PC-3 (cell line): ENCODE measurements around the gene EXOC6B. TPM values are rescaled to one million over a fixed set of nuclear protein-coding genes. Genes with fewer than 3 reads are reported as not detected.

Experiments
- ATAC-seq: fragments of 200-7000 bp; cut with Tn5 transposase; 2 replicates; pipeline ENCODE4 v1.9.1; 2020; ENCODE audit warnings: mild to moderate bottlenecking, moderate library complexity
- BruUV-seq: library from RNA; stranded (reverse); fragments of 400-500 nt; replicated peaks from 2 replicates; lab custom pipeline; 2021; lab: Mats Ljungman, UMichigan
- CTCF ChIA-PET: fragments of 300-600 bp; sonication (Branson Sonifier 250); formaldehyde crosslinking; loops from one replicate; lab custom pipeline; 2022; ENCODE audit warnings: antibody characterized with exemption; lab: Charles Lee
- POLR2A ChIA-PET: fragments of 300-600 bp; sonication (Branson Sonifier 250); formaldehyde crosslinking; loops from one replicate; lab custom pipeline; 2022; ENCODE audit warnings: antibody characterized with exemption; ENCODE audit not compliant: unreplicated experiment; lab: Charles Lee
- DNase-seq: peaks from one replicate; pipeline ENCODE4 v3.0.0-alpha.2; 2015
- H2AFZ ChIP-seq: fragments of 300-600 bp; sonication (generic); 2 replicates; pipeline ENCODE4 v1.6.0; 2016; ENCODE audit warnings: antibody characterized with exemption, low read length
- H3F3A ChIP-seq: fragments of 300-600 bp; sonication (generic); one replicate; pipeline ENCODE4 v1.6.0; 2017; ENCODE audit warnings: antibody characterized with exemption, low read length, control low read depth, mild to moderate bottlenecking; ENCODE audit not compliant: unreplicated experiment
- H3K27ac ChIP-seq: fragments of 300-600 bp; sonication (generic); 2 replicates; pipeline ENCODE4 v1.5.1; 2016; ENCODE audit warnings: mild to moderate bottlenecking, low read length
- H3K27me3 ChIP-seq: fragments of 300-600 bp; sonication (generic); 2 replicates; pipeline ENCODE4 v1.6.1; 2016; ENCODE audit warnings: low read length, mixed read lengths
- H3K36me3 ChIP-seq: fragments of 300-600 bp; sonication (generic); 2 replicates; pipeline ENCODE4 v1.6.1; 2016; ENCODE audit warnings: low read depth, mixed run types, low read length, mixed read lengths
- H3K4me1 ChIP-seq: fragments of 300-600 bp; sonication (generic); 2 replicates; pipeline ENCODE4 v1.5.1; 2016; ENCODE audit warnings: low read length; ENCODE audit not compliant: insufficient read depth
- H3K4me2 ChIP-seq: fragments of 300-600 bp; sonication (generic); 2 replicates; pipeline ENCODE4 v1.6.0; 2016; ENCODE audit warnings: low read length
- H3K4me3 ChIP-seq: fragments of 300-600 bp; sonication (generic); 2 replicates; pipeline ENCODE4 v1.5.1; 2016; ENCODE audit warnings: mild to moderate bottlenecking, low read length, mixed read lengths
- H3K79me2 ChIP-seq: fragments of 300-600 bp; sonication (generic); 2 replicates; pipeline ENCODE4 v1.6.1; 2017; ENCODE audit warnings: low read length, mixed read lengths
- H3K9ac ChIP-seq: fragments of 300-600 bp; sonication (generic); 2 replicates; pipeline ENCODE4 v1.6.0; 2016; ENCODE audit warnings: mild to moderate bottlenecking, low read length
- H3K9me2 ChIP-seq: fragments of 300-600 bp; sonication (generic); replicated peaks from 2 replicates; pipeline ENCODE4 v1.6.1; 2016; ENCODE audit warnings: mixed run types, low read length, mixed read lengths
- H3K9me3 ChIP-seq: fragments of 300-600 bp; sonication (generic); 2 replicates; pipeline ENCODE4 v1.6.1; 2016; ENCODE audit warnings: low read length, mixed read lengths
- H4K20me1 ChIP-seq: fragments of 300-600 bp; sonication (generic); 2 replicates; pipeline ENCODE4 v1.6.1; 2016; ENCODE audit warnings: low read length, mixed read lengths
- EZH2 ChIP-seq: fragments of 300-600 bp; sonication (generic); IDR thresholded peaks from one replicate; pipeline ENCODE4 v1.6.1; 2017; ENCODE audit warnings: antibody characterized with exemption, mild to moderate bottlenecking, low read length; ENCODE audit not compliant: unreplicated experiment
- EZH2phosphoT487 ChIP-seq: fragments of 300-600 bp; sonication (generic); IDR thresholded peaks from 2 replicates; pipeline ENCODE4 v1.6.1; 2018; ENCODE audit warnings: mild to moderate bottlenecking, antibody characterized with exemption, low read length, borderline replicate concordance
- intact Hi-C: fragments of 100-400 bp; cut with micrococcal nuclease; formaldehyde crosslinking; loops from 2 replicates; pipeline ENCODE4 v1.9.0; 2023
- total RNA-seq: library from RNA; depleted of rRNA; stranded (reverse); fragments of >200 nt; gene quantifications from 2 replicates; pipeline ENCODE4 v1.2.3, GENCODE V29; 2014
- TF ChIP-seq, protein P1 (sequence below): fragments of 300-600 bp; sonication (generic); conservative IDR thresholded peaks from 2 replicates; pipeline ENCODE4 v1.5.1; 2017; ENCODE audit warnings: antibody characterized with exemption, low read depth, mild to moderate bottlenecking, low read length

EXOC6B gene
- total RNA-seq, 1 experiment from 2014 or later, result 13.9 TPM

DNA sequence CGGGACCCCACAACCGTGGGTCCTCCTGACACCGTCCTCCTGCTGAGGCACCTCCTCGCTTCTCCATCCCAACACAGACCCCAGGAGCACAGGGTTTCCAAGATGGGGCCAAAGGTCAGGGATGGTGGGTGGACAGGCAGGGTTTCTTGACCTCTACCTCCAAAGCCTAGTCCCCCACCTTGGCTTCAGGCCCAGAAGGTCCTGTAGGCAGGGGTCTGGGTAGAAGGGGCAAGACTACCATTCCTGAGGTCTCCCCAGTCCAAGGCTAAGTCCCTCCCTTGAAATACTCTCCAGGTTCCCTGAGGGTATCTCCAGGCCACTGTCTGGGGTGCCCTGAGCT lies 685.2 kb downstream of the EXOC6B start:
- Histone ChIP-seq H3K9ac (no peak overlapping the region), H3K36me3 (no peaks in the 10 kb centered on the region), H3K79me2 (no peaks in the 10 kb centered on the region), H3K9me2 (no peaks in the 10 kb centered on the region), H4K20me1 (no peaks in the 10 kb centered on the region), H3F3A (no peaks in the 10 kb centered on the region), H3K27me3 (no peaks in the 10 kb centered on the region), H3K4me3 (no peak overlapping the region), H3K9me3 (no peaks in the 10 kb centered on the region), H3K4me2 (no peak overlapping the region), H3K27ac (no peak overlapping the region), H2AFZ (no peak overlapping the region), H3K4me1 (peaks cover 11% of the 10 kb centered on the region)
- BruUV-seq, result no TSS peak
- DNase-seq, result no peak
- intact Hi-C loops, result no loop called here
- ChIA-PET POLR2A (no interaction called here), CTCF (no interaction called here)
- TF ChIP-seq EZH2phosphoT487 (no peak), EZH2 (no peak)
- TF ChIP-seq, protein P1, sequence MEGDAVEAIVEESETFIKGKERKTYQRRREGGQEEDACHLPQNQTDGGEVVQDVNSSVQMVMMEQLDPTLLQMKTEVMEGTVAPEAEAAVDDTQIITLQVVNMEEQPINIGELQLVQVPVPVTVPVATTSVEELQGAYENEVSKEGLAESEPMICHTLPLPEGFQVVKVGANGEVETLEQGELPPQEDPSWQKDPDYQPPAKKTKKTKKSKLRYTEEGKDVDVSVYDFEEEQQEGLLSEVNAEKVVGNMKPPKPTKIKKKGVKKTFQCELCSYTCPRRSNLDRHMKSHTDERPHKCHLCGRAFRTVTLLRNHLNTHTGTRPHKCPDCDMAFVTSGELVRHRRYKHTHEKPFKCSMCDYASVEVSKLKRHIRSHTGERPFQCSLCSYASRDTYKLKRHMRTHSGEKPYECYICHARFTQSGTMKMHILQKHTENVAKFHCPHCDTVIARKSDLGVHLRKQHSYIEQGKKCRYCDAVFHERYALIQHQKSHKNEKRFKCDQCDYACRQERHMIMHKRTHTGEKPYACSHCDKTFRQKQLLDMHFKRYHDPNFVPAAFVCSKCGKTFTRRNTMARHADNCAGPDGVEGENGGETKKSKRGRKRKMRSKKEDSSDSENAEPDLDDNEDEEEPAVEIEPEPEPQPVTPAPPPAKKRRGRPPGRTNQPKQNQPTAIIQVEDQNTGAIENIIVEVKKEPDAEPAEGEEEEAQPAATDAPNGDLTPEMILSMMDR, result no peak
- ATAC-seq, result no peak

DNA sequence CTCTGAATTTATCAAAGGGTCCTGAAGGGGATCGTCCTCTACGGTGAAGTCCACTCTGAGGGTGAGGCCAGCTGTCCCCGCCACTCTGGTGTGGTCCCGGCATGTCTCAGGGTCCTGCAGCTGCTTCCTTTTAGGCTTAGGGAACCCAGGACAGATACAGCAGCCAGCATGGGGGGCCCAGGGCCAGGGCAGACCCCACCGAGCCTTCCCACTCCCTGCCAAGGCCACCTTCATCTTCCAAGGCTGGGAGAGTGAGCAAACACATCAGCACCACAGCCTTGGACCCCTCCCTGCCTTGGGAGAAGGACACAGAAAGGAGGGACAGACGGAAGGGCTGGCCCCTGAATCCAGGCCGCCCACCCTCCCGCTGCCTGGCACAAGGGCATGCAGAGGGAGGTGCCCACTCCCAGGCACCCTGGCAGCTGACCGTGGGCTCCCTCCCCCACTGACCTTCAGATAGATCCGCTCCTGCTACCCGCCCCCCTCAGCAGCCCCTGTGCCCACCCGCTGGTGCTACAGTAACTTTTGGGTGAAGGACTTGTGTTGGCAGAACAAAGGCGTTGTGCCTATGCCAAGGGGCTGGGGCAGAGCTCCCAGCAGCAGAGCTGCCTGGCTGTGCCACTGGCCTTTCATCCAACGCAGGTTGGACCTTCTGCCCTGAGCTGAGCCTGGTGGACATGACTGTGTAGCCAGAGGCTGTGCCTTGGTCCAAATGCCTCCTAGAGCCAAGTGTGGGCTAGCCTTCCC lies 685.8 kb downstream of the EXOC6B start:
- intact Hi-C loops, result no loop called here
- no peak overlapping the region for H2AFZ ChIP-seq
- no peaks in the 10 kb centered on the region for H3K9me2 ChIP-seq
- no peaks in the 10 kb centered on the region for H3K36me3 ChIP-seq
- no peak overlapping the region for H3K27ac ChIP-seq
- TF ChIP-seq EZH2phosphoT487 (no peak), EZH2 (no peak)
- TF ChIP-seq, protein P1, result no peak
- no peaks in the 10 kb centered on the region for H3K27me3 ChIP-seq
- no peaks in the 10 kb centered on the region for H3F3A ChIP-seq
- no peaks in the 10 kb centered on the region for H3K9me3 ChIP-seq
- no peak for DNase-seq
- POLR2A ChIA-PET, result no interaction called here
- H3K79me2 ChIP-seq, result no peaks in the 10 kb centered on the region
- H3K4me3 ChIP-seq, result no peak overlapping the region
- peaks cover 11% of the 10 kb centered on the region for H3K4me1 ChIP-seq
- H4K20me1 ChIP-seq, result no peaks in the 10 kb centered on the region
- CTCF ChIA-PET, result no interaction called here
- no peak overlapping the region for H3K9ac ChIP-seq
- ATAC-seq, result no peak
- no peak overlapping the region for H3K4me2 ChIP-seq
- BruUV-seq, result no TSS peak

DNA sequence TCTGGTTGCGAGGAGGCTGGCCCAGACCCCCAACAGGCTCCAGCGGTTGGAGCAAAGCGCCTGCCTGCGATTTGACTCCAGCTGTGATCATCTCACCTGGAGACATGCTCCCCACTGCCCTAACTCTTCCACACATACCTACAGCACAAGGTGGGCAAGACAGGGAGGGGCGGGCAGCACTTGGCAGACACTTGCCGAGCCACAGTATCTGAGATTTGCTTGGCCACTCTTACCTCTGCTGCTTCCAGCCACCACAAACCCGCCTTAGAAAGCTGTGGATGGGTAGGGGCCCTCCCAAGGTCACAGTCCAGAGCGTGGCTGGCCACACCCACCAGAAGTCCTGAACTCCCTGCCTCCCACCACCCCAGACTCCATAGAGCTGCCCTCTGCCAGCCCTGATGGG lies 686.4 kb downstream of the EXOC6B start:
- Histone ChIP-seq H3K79me2 (no peaks in the 10 kb centered on the region), H2AFZ (no peak overlapping the region), H3K36me3 (no peaks in the 10 kb centered on the region), H3K27ac (no peak overlapping the region), H4K20me1 (no peaks in the 10 kb centered on the region), H3K4me2 (no peak overlapping the region), H3K9ac (no peak overlapping the region), H3K9me2 (no peaks in the 10 kb centered on the region), H3K4me1 (peaks cover 11% of the 10 kb centered on the region), H3K9me3 (no peaks in the 10 kb centered on the region), H3K27me3 (no peaks in the 10 kb centered on the region), H3K4me3 (no peak overlapping the region), H3F3A (no peaks in the 10 kb centered on the region)
- no TSS peak for BruUV-seq
- intact Hi-C loops, result no loop called here
- DNase-seq, result no peak
- TF ChIP-seq EZH2 (no peak), EZH2phosphoT487 (no peak)
- TF ChIP-seq, protein P1, result no peak
- ATAC-seq, result no peak
- POLR2A ChIA-PET, result no interaction called here
- CTCF ChIA-PET, result interaction anchor here (0.6 kb wide), 1 partner anchor 59 kb away, joined by 5 read pairs; no protein-coding TSS in a partner anchor
